Stimulated activated CD8-positive, alpha-beta memory T cell treated with anti-CD3 and anti-CD28 coated beads, Interleukin-15, amount 100 ng/mL, for 24 hours (primary cell): ENCODE results near the gene SLC35F4.

Experiments
- DNase-seq: peaks from one replicate; pipeline ENCODE4 v3.0.0-alpha.2; 2020; ENCODE audit warnings: low read depth

Gene SLC35F4

GRCh38 chr14:57612946-57613345 is 252.9 kb downstream of the SLC35F4 start:
- DNase-seq = no peak

GRCh38 chr14:57611555-57612075 is 254.3 kb downstream of the SLC35F4 start:
- no peak for DNase-seq

- DNase-seq = no peak
Measured at GRCh38 chr14:57610631-57611030, 255.3 kb downstream of the SLC35F4 start.

GRCh38 chr14:57609192-57610075 is 256.5 kb downstream of the SLC35F4 start:
- no peak for DNase-seq

- DNase-seq = no peak
Measured at GRCh38 chr14:57607086-57607485, 258.8 kb downstream of the SLC35F4 start.

GRCh38 chr14:57583396-57583795 is 282.5 kb downstream of the SLC35F4 start:
- no peak for DNase-seq

GRCh38 chr14:57582746-57583145 is 283.1 kb downstream of the SLC35F4 start:
- no peak for DNase-seq

GRCh38 chr14:57578801-57579200 is 287.1 kb downstream of the SLC35F4 start:
- no peak for DNase-seq

- DNase-seq = no peak
Measured at GRCh38 chr14:57576498-57576897, 289.4 kb downstream of the SLC35F4 start.

GRCh38 chr14:57575482-57575881 is 290.4 kb downstream of the SLC35F4 start:
- DNase-seq = no peak

GRCh38 chr14:57574617-57575288 is 291.1 kb downstream of the SLC35F4 start:
- DNase-seq = no peak

GRCh38 chr14:57573173-57573572 is 292.7 kb downstream of the SLC35F4 start:
- DNase-seq = no peak

- no peak for DNase-seq
Measured at GRCh38 chr14:57568554-57568953, 297.3 kb downstream of the SLC35F4 start.

GRCh38 chr14:57567220-57567619 is 298.7 kb downstream of the SLC35F4 start:
- DNase-seq = no peak

- DNase-seq = no peak
Measured at GRCh38 chr14:57560681-57561080, 305.2 kb downstream of the SLC35F4 start.

- no peak for DNase-seq
Measured at GRCh38 chr14:57559576-57559975, 306.3 kb downstream of the SLC35F4 start.

GRCh38 chr14:57549765-57550420 is 316.0 kb downstream of the SLC35F4 start:
- no peak for DNase-seq

- no peak for DNase-seq
Measured at GRCh38 chr14:57549016-57549564, 316.8 kb downstream of the SLC35F4 start.

- DNase-seq = no peak
Measured at GRCh38 chr14:57547131-57547530, 318.8 kb downstream of the SLC35F4 start.

- DNase-seq = no peak
Measured at GRCh38 chr14:57533214-57533613, 332.7 kb downstream of the SLC35F4 start.

- DNase-seq = no peak
Measured at GRCh38 chr14:57530571-57530970, 335.3 kb downstream of the SLC35F4 start.

- no peak for DNase-seq
Measured at GRCh38 chr14:57526942-57527341, 338.9 kb downstream of the SLC35F4 start.
